ENCODE data around the gene MAGI1. TPM values are rescaled to one million over a fixed set of nuclear protein-coding genes. Genes with fewer than 3 reads are reported as not detected.

Gene MAGI1
- total and polyA plus RNA-seq, 2 donors (not counting 1 experiment from before 2014, with no cell fraction given), result 0.10 to 0.22 TPM

- no peaks in the 10 kb centered on the region for H3K4me1 ChIP-seq (ENCODE audit: control insufficient read depth in 2 of 2, insufficient read depth in 2 of 2, low read length in 2 of 2)
- POLR2A ChIA-PET, result no interaction called here
- no peaks in the 10 kb centered on the region for H3K4me1 Mint-ChIP-seq
- no peak overlapping the region for H3K9ac ChIP-seq (ENCODE audit: low read length)
- intact Hi-C loops (cut with micrococcal nuclease), result no loop called here
- H4K20me1 ChIP-seq (ENCODE audit: control insufficient read depth, insufficient read depth, low read length, poor library complexity, severe bottlenecking), result no peaks in the 10 kb centered on the region
- H3K4me3 ChIP-seq (ENCODE audit: control extremely low read depth in 1 of 5, extremely low read depth in 1 of 5, insufficient read depth in 1 of 5, low read depth in 2 of 5, low read length in 4 of 5), result no peak overlapping the region
- H3K27me3 ChIP-seq (replicated peaks in 1 of 4; ENCODE audit: control extremely low read depth in 1 of 4, control insufficient read depth in 3 of 4, insufficient read depth in 4 of 4, low read length in 3 of 4), result no peaks in the 10 kb centered on the region
- no peak for TF ChIP-seq EZH2 (IDR thresholded peaks at IDR 0.05; ENCODE audit: borderline replicate concordance, insufficient read depth, low read depth, low read length, poor library complexity, severe bottlenecking)
- TF ChIP-seq, protein P1, sequence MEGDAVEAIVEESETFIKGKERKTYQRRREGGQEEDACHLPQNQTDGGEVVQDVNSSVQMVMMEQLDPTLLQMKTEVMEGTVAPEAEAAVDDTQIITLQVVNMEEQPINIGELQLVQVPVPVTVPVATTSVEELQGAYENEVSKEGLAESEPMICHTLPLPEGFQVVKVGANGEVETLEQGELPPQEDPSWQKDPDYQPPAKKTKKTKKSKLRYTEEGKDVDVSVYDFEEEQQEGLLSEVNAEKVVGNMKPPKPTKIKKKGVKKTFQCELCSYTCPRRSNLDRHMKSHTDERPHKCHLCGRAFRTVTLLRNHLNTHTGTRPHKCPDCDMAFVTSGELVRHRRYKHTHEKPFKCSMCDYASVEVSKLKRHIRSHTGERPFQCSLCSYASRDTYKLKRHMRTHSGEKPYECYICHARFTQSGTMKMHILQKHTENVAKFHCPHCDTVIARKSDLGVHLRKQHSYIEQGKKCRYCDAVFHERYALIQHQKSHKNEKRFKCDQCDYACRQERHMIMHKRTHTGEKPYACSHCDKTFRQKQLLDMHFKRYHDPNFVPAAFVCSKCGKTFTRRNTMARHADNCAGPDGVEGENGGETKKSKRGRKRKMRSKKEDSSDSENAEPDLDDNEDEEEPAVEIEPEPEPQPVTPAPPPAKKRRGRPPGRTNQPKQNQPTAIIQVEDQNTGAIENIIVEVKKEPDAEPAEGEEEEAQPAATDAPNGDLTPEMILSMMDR (IDR thresholded peaks at IDR 0.05), result no peak
- no peak for DNase-seq
- no peak overlapping the region for H3K4me3 Mint-ChIP-seq
- H3K79me2 ChIP-seq (ENCODE audit: control insufficient read depth, insufficient read depth, low read length), result no peaks in the 10 kb centered on the region
- no peaks in the 10 kb centered on the region for H3K36me3 ChIP-seq (replicated peaks in 1 of 2; ENCODE audit: control extremely low read depth in 1 of 2, control insufficient read depth in 1 of 2, extremely low read depth in 1 of 2, insufficient read depth in 2 of 2, low read length in 1 of 2)
- 89% methylated on average over 8 of the region's 10 CpGs for WGBS (ENCODE audit: insufficient coverage)
- H3K4me2 ChIP-seq (replicated peaks; ENCODE audit: low read depth, low read length, poor library complexity, severe bottlenecking), result no peak overlapping the region
- CTCF ChIA-PET, result no interaction called here
- H3K9me3 Mint-ChIP-seq (ENCODE audit: insufficient read depth), result peaks cover 4% of the 10 kb centered on the region
- no peak for ATAC-seq (ENCODE audit: low read depth)
- no peak overlapping the region for H3K27ac Mint-ChIP-seq
- peaks cover 0 to 5% (median 0%) of the 10 kb centered on the region in 3 donors for H3K9me3 ChIP-seq (ENCODE audit: control extremely low read depth in 1 of 3, control insufficient read depth in 2 of 3, insufficient read depth in 1 of 3, low read length in 2 of 3)
- no peak overlapping the region for H2AFZ ChIP-seq (ENCODE audit: insufficient read depth, low read depth, low read length, poor library complexity, severe bottlenecking)
- no peaks in the 10 kb centered on the region for H3K27me3 Mint-ChIP-seq
- H3K27ac ChIP-seq (ENCODE audit: low read length in 2 of 2), result no peak overlapping the region
Observed at GRCh38 chr3:65381496-65382010, 657.2 kb downstream of the MAGI1 start.

GRCh38 chr3:65379223-65379622, 659.5 kb downstream of the MAGI1 start:
- POLR2A ChIA-PET, result no interaction called here
- no peak overlapping the region for H3K4me3 Mint-ChIP-seq
- Histone ChIP-seq H3K27me3 (replicated peaks in 1 of 4; ENCODE audit: control extremely low read depth in 1 of 4, control insufficient read depth in 3 of 4, insufficient read depth in 4 of 4, low read length in 3 of 4) (no peaks in the 10 kb centered on the region), H2AFZ (ENCODE audit: insufficient read depth, low read depth, low read length, poor library complexity, severe bottlenecking) (no peak overlapping the region), H3K9ac (ENCODE audit: low read length) (no peak overlapping the region), H3K79me2 (ENCODE audit: control insufficient read depth, insufficient read depth, low read length) (no peaks in the 10 kb centered on the region), H3K9me3 (ENCODE audit: control extremely low read depth in 1 of 3, control insufficient read depth in 2 of 3, insufficient read depth in 1 of 3, low read length in 2 of 3) (peaks cover 0 to 5% (median 0%) of the 10 kb centered on the region in 3 donors), H3K36me3 (replicated peaks in 1 of 2; ENCODE audit: control extremely low read depth in 1 of 2, control insufficient read depth in 1 of 2, extremely low read depth in 1 of 2, insufficient read depth in 2 of 2, low read length in 1 of 2) (no peaks in the 10 kb centered on the region), H3K4me3 (ENCODE audit: control extremely low read depth in 1 of 5, extremely low read depth in 1 of 5, insufficient read depth in 1 of 5, low read depth in 2 of 5, low read length in 4 of 5) (no peak overlapping the region), H3K4me2 (replicated peaks; ENCODE audit: low read depth, low read length, poor library complexity, severe bottlenecking) (no peak overlapping the region), H4K20me1 (ENCODE audit: control insufficient read depth, insufficient read depth, low read length, poor library complexity, severe bottlenecking) (no peaks in the 10 kb centered on the region), H3K27ac (ENCODE audit: low read length in 2 of 2) (no peak overlapping the region), H3K4me1 (ENCODE audit: control insufficient read depth in 2 of 2, insufficient read depth in 2 of 2, low read length in 2 of 2) (no peaks in the 10 kb centered on the region)
- DNase-seq (no peak), ATAC-seq (ENCODE audit: low read depth) (no peak)
- H3K27me3 Mint-ChIP-seq, result no peaks in the 10 kb centered on the region
- no peak for TF ChIP-seq EZH2 (IDR thresholded peaks at IDR 0.05; ENCODE audit: borderline replicate concordance, insufficient read depth, low read depth, low read length, poor library complexity, severe bottlenecking)
- TF ChIP-seq, protein P1 (IDR thresholded peaks at IDR 0.05), result no peak
- H3K27ac Mint-ChIP-seq, result no peak overlapping the region
- H3K9me3 Mint-ChIP-seq (ENCODE audit: insufficient read depth), result peaks cover 4% of the 10 kb centered on the region
- CTCF ChIA-PET, result no interaction called here
- H3K4me1 Mint-ChIP-seq, result no peaks in the 10 kb centered on the region
- WGBS (ENCODE audit: insufficient coverage), result 97% methylated on average over 30 of the region's 35 CpGs
- intact Hi-C loops (cut with micrococcal nuclease), result no loop called here
